ENCODE data around the gene EPHA5. TPM values are rescaled to one million over a fixed set of nuclear protein-coding genes. Genes with fewer than 3 reads are reported as not detected.

EPHA5 gene
- total RNA-seq, 1 experiment from 2014 or later: 1.9 TPM

DNA sequence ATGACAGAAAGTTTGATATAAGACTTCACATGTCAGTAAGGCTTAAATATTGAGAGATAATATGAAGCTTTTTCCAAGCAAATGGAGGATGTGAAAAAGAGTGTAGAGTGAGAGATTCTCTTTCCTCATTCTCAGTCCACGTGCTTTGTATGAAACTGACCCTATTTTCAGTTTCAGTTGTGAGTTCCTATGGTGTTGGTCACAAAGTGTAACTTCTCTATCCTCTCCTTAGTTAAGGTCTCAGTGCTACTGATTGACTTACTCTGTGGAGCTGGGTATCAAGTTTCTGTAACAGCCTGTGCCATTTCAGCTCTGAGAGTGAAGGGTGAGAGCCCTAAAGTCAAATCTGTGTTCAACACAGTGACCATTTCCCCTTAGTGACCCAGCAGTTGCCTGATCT lies 277.2 kb downstream of the EPHA5 start:
- BruUV-seq (replicated peaks): no TSS peak
- Histone ChIP-seq H3K4me1 (ENCODE audit: control insufficient read depth, insufficient read depth, low read length) (no peaks in the 10 kb centered on the region), H3K9me3 (ENCODE audit: control insufficient read depth, insufficient read depth, low read depth, low read length) (no peaks in the 10 kb centered on the region), H3K36me3 (ENCODE audit: control insufficient read depth, insufficient read depth, low read length) (no peaks in the 10 kb centered on the region), H3K27ac (ENCODE audit: low read length) (no peak overlapping the region), H3K27me3 (ENCODE audit: control insufficient read depth, insufficient read depth, low read length) (no peaks in the 10 kb centered on the region), H3K4me3 (ENCODE audit: low read depth in 2 of 2, low read length in 2 of 2) (no peak overlapping the region)
- POLR2A ChIA-PET: no interaction called here
- intact Hi-C loops (cut with micrococcal nuclease; ENCODE audit: unreplicated experiment): no loop called here
- ATAC-seq (no peak), DNase-seq (ENCODE audit: low read depth, low spot score) (no peak)
- in situ Hi-C loops (cut with HindIII; ENCODE audit: low pct_unique_long_range_greater_than_20kb, low sequenced_read_pairs): no loop called here
- TF ChIP-seq, protein P1, sequence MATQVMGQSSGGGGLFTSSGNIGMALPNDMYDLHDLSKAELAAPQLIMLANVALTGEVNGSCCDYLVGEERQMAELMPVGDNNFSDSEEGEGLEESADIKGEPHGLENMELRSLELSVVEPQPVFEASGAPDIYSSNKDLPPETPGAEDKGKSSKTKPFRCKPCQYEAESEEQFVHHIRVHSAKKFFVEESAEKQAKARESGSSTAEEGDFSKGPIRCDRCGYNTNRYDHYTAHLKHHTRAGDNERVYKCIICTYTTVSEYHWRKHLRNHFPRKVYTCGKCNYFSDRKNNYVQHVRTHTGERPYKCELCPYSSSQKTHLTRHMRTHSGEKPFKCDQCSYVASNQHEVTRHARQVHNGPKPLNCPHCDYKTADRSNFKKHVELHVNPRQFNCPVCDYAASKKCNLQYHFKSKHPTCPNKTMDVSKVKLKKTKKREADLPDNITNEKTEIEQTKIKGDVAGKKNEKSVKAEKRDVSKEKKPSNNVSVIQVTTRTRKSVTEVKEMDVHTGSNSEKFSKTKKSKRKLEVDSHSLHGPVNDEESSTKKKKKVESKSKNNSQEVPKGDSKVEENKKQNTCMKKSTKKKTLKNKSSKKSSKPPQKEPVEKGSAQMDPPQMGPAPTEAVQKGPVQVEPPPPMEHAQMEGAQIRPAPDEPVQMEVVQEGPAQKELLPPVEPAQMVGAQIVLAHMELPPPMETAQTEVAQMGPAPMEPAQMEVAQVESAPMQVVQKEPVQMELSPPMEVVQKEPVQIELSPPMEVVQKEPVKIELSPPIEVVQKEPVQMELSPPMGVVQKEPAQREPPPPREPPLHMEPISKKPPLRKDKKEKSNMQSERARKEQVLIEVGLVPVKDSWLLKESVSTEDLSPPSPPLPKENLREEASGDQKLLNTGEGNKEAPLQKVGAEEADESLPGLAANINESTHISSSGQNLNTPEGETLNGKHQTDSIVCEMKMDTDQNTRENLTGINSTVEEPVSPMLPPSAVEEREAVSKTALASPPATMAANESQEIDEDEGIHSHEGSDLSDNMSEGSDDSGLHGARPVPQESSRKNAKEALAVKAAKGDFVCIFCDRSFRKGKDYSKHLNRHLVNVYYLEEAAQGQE (IDR thresholded peaks at IDR 0.05; ENCODE audit: insufficient read depth in 1 of 2, low read depth in 2 of 2, low read length in 1 of 2): no peak
- TF ChIP-seq TCF7L2 (IDR thresholded peaks at IDR 0.05; ENCODE audit: low read depth, low read length): no peak
- no peak for TF ChIP-seq POLR2AphosphoS5 (IDR thresholded peaks at IDR 0.05; ENCODE audit: low read depth, low read length)
- TF ChIP-seq SIN3A (IDR thresholded peaks at IDR 0.05; ENCODE audit: borderline replicate concordance, insufficient read depth, low read depth, low read length): no peak
- TF ChIP-seq, protein P2, sequence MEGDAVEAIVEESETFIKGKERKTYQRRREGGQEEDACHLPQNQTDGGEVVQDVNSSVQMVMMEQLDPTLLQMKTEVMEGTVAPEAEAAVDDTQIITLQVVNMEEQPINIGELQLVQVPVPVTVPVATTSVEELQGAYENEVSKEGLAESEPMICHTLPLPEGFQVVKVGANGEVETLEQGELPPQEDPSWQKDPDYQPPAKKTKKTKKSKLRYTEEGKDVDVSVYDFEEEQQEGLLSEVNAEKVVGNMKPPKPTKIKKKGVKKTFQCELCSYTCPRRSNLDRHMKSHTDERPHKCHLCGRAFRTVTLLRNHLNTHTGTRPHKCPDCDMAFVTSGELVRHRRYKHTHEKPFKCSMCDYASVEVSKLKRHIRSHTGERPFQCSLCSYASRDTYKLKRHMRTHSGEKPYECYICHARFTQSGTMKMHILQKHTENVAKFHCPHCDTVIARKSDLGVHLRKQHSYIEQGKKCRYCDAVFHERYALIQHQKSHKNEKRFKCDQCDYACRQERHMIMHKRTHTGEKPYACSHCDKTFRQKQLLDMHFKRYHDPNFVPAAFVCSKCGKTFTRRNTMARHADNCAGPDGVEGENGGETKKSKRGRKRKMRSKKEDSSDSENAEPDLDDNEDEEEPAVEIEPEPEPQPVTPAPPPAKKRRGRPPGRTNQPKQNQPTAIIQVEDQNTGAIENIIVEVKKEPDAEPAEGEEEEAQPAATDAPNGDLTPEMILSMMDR (IDR thresholded peaks at IDR 0.05): no peak
- CTCF ChIA-PET: no interaction called here

DNA sequence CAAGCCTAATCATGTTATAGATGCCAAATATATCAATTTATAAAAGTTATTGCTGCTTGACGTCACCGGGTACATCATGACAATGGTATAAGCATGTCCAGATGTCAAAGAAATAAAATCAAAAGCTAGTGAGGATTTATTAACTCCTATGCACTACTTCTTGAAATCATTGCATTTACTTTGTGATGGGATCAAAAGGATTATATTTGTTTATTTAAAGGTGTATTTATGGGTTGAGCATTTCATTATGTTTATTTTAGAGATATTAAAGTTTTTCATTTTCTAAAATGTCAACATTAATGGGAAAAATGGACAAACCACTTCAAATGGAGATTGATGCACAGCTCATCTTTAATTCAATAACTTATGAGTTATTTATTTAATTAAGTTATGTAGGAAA lies 277.8 kb downstream of the EPHA5 start:
- intact Hi-C loops (cut with micrococcal nuclease; ENCODE audit: unreplicated experiment) (no loop called here), in situ Hi-C loops (cut with HindIII; ENCODE audit: low pct_unique_long_range_greater_than_20kb, low sequenced_read_pairs) (no loop called here)
- no peaks in the 10 kb centered on the region for H3K36me3 ChIP-seq (ENCODE audit: control insufficient read depth, insufficient read depth, low read length)
- TF ChIP-seq, protein P1 (IDR thresholded peaks at IDR 0.05; ENCODE audit: insufficient read depth in 1 of 2, low read depth in 2 of 2, low read length in 1 of 2): no peak
- TF ChIP-seq SIN3A (IDR thresholded peaks at IDR 0.05; ENCODE audit: borderline replicate concordance, insufficient read depth, low read depth, low read length) (no peak), TCF7L2 (IDR thresholded peaks at IDR 0.05; ENCODE audit: low read depth, low read length) (no peak), POLR2AphosphoS5 (IDR thresholded peaks at IDR 0.05; ENCODE audit: low read depth, low read length) (no peak)
- TF ChIP-seq, protein P2 (IDR thresholded peaks at IDR 0.05): no peak
- BruUV-seq (replicated peaks): no TSS peak
- no peaks in the 10 kb centered on the region for H3K9me3 ChIP-seq (ENCODE audit: control insufficient read depth, insufficient read depth, low read depth, low read length)
- H3K27me3 ChIP-seq (ENCODE audit: control insufficient read depth, insufficient read depth, low read length): no peaks in the 10 kb centered on the region
- ATAC-seq: no peak
- no peak overlapping the region for H3K4me3 ChIP-seq (ENCODE audit: low read depth in 2 of 2, low read length in 2 of 2)
- ChIA-PET CTCF (no interaction called here), POLR2A (no interaction called here)
- H3K4me1 ChIP-seq (ENCODE audit: control insufficient read depth, insufficient read depth, low read length): no peaks in the 10 kb centered on the region
- DNase-seq (ENCODE audit: low read depth, low spot score): no peak
- H3K27ac ChIP-seq (ENCODE audit: low read length): no peak overlapping the region
